D721Med (cell line): ENCODE measurements around the gene SURF6.

Experiments used
- DNase-seq: peaks from one replicate; pipeline ENCODE4 v3.0.0; 2011; ENCODE audit warnings: low spot score; ENCODE audit not compliant: insufficient read length
- FAIRE-seq: peaks from 2 replicates; lab custom pipeline; 2011; peaks lifted over from hg19 to GRCh38; lab: Jason Lieb, UNC
- TF ChIP-seq, protein P1 (sequence below): IDR thresholded peaks from 2 replicates; pipeline ENCODE4 v1.5.1; 2012; ENCODE audit warnings: mild to moderate bottlenecking, control low read depth; ENCODE audit not compliant: insufficient read depth; ENCODE audit errors: missing control alignments

The SURF6 gene

DNA sequence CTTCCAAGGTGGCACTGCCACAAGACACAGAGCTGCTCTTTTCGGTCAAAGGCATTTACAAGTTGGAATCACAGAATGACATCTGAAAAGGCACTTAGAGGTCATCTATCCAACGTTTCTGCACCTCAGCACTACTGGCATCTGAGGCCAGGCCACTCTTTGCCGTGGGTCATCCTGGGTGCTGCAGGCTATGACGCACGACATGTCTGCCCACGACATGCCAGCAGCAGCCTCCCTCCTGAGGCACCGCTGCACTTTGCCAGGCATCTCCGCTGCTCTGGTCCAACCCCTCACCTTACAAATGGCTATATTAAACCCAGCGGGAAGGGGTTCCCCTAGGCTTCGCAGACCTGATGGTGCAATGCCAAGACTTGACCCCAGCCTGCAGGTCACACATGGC lies 31.8 kb upstream of the SURF6 start:
- TF ChIP-seq, protein P1, sequence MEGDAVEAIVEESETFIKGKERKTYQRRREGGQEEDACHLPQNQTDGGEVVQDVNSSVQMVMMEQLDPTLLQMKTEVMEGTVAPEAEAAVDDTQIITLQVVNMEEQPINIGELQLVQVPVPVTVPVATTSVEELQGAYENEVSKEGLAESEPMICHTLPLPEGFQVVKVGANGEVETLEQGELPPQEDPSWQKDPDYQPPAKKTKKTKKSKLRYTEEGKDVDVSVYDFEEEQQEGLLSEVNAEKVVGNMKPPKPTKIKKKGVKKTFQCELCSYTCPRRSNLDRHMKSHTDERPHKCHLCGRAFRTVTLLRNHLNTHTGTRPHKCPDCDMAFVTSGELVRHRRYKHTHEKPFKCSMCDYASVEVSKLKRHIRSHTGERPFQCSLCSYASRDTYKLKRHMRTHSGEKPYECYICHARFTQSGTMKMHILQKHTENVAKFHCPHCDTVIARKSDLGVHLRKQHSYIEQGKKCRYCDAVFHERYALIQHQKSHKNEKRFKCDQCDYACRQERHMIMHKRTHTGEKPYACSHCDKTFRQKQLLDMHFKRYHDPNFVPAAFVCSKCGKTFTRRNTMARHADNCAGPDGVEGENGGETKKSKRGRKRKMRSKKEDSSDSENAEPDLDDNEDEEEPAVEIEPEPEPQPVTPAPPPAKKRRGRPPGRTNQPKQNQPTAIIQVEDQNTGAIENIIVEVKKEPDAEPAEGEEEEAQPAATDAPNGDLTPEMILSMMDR: no peak
- FAIRE-seq (no peak), DNase-seq (no peak)

DNA sequence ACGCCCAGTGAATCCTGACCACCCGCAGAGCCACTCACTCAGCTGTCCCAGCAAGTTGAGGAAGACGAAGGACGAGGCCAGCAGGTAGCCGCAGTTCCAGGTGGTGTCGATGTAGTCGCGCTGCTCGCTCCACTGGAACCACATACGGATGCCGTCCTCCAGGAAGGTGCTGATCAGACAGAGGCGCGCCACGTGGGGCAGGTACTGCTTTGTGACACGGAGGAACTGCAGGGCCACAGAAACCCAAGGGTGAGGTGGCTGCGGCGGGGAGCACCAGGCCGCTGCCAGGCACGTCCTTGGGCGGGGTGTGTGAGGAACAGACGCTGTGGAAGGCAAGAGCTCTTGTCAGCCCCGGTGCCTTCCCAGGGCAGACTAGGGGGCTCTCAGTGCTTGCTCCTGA lies 31.2 kb upstream of the SURF6 start:
- TF ChIP-seq, protein P1: no peak
- FAIRE-seq: no peak
- DNase-seq: no peak

DNA sequence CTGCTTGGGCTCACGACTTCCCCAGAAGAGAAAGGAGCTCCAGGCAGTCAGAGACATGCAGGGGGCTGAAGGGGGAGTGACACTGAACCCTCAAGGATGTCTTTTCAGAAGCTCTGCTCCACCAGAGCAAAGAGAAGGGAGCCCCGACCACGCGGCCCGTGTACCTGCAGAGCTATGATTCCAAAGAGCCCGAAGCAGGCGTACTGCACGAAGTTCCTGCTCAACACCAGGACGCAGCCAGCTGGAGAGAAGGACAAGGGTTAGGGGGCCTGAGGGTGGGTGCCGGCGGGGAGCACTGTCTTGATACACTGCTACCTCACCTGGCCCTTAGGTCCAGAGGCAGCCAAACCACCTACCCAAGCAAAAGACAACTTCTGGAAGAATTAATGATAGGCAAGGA lies 30.4 kb upstream of the SURF6 start:
- DNase-seq (no peak), FAIRE-seq (no peak)
- TF ChIP-seq, protein P1: no peak

DNA sequence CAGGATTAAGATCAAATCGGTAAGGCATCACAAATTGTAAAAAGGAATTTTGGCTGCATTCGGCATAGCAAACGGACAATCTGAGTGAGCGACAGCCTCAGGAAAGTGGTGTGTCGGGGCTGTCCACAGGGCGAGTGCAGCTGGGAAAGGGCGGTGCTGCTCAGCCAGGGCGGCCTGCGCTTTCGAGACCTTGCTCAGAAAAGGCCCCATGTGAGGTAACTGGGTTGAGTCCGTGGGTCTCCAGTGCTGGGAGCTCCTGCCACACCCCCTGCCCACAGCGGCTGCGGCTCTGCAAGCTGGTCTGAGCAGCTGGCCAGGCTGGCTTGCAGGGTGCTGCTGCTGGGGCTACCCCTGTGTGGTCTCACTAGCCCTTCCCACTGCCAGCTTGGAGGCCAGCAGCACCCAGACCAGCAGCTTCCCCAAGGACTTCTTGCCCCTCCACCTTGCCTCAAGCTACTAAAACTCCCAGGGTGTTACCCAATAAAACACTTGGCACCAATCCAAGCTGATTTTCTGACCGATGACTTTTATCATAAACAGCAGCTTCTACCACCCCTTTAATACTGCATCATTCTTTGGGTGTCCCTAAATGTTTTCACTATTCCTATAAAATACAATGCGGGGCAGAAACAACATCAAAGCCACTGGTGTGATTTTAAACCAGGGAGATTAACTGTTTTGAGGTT lies 26.5 kb upstream of the SURF6 start:
- DNase-seq (no peak), FAIRE-seq (no peak)
- TF ChIP-seq, protein P1: no peak

DNA sequence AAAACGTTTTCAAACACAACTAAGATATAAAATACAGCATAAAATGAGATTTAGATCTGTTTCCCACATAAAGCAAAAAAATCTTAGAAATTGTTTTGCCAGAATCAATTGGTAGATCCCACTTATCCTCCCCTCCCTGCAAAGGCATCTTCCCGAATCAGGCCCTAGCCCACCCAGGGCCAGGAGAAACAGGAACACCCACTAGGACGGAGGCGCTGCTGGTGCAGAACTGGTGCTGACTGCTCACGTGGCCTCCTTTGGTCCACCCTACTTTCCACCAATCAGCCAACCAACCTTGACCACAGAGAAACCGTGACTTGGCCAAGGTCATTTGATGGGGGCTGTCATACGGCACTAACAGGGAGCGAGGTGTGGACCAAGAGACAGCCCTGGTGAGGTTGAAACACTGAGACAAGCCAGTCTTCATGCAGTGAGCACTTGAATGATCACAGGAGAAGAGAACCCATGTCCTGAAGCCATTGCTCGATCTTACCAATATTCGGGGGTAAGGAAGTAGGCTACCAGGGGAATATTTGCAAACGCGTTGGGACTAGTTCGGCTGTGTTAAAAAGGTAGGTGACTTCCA lies 25.6 kb upstream of the SURF6 start:
- DNase-seq (no peak), FAIRE-seq (no peak)
- TF ChIP-seq, protein P1: no peak

DNA sequence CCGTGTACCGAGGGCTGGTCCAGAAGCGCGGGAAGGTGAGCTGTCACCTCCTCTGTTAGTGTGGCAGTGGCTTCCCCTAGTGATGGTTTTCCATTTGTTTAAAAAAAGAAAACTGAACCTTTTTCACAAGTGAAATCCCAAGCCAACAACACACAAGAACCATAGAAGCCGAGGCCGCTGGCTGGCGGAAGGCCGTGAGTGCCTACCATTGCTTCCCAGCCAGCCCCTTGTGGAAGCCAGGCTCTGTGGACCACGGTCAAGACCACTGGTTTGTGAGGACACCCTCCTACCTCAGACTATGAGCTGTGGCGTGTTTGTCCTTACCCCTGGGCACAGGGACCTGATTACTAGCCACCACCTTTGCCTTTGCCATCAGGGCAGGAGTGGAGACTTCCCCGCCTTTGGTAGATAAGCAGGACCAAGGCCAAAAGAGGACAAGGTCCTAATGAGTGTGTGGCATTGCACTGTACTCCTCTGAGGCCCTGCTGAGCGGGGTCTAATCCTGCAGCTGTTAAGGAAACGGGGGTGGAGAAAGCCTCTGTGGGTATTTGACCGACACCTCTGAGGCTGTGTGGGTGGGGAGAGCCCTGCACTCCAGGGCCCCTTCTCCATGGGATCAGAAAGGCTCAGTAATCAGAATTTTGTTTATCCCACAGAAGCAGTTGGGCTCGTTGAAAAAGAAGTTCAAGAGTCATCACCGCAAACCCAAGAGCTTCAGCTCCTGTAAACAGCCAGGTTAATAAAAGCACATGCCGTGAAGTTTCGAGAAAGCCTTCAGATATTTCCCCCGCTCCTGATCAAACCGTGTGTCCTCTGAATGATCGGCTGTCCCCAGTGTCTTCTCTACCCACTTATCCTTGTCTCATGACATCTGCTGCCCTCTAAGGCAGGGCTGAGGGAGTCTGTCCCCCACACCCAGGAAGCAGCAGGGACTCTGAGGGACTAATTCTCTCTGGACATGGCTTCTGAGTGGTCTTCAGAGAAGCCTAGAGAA lies 24.7 kb upstream of the SURF6 start:
- no peak for FAIRE-seq
- TF ChIP-seq, protein P1: no peak
- DNase-seq: no peak
